ENCODE measurements around the gene IL4I1. TPM values are rescaled to one million over a fixed set of nuclear protein-coding genes. Genes with fewer than 3 reads are reported as not detected.

Gene IL4I1
- total RNA-seq, 3 donors from 2014 or later: 0.48 to 2.2 (median 0.66) TPM

DNA sequence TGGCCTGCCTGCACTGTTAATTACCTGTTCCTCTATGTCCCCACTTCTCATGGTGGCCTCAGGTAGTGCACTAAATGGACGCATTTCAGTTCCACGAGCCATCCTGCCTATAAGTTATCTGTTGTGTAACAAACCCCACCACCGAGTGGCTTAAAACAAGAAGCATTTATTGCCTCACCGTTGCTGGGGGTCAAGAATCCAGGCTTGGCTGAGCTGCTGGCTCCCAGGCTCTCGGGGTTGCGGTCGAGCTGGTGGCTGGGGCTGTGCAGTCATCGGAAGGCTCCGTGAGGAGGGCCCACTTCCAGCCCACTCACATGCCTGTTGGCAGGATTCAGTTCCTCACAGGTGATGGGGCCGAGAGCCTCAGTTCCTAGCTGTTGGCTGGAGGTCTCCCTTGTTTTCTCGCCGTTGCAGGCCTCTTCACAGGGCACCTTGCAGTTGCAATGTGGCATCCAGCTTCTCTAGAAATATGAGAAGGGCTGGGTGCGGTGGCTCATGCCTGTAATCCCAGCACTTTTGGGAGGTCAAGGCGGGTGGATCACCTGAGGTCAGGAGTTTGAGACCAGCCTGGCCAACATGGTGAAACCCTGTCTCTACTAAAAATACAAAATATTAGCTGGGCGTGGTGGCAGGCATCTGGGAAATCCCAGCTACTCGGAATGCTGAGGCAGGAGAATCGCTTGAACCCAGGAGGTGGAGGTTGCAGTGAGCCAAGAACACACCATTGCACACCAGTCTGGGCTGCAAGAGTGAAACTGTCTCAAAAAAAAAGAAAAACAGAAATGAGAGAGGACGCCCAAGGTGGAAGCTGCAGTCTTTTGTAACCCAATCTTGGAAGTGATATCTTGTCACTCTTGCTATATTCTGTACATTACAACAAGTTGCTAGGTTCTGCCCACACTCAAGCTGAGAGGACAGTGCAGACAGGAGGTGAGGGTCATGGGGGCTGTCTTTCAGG lies 52.3 kb downstream of the IL4I1 start:
- no peaks in the 10 kb centered on the region for H3K9me3 ChIP-seq
- no peak overlapping the region for H3K27ac ChIP-seq
- no peaks in the 10 kb centered on the region for H3K36me3 ChIP-seq
- H3K27me3 ChIP-seq: no peaks in the 10 kb centered on the region
- TF ChIP-seq POLR2AphosphoS5 (IDR thresholded peaks at IDR 0.05): no peak
- no peak for TF ChIP-seq CTCF (IDR thresholded peaks at IDR 0.05)
- no peak for TF ChIP-seq POLR2A (IDR thresholded peaks at IDR 0.05)
- no peaks in the 10 kb centered on the region for H3K4me1 ChIP-seq
- no peak overlapping the region for H3K4me3 ChIP-seq
- DNase-seq (ENCODE audit: low spot score in 2 of 2): no peak
- intact Hi-C loops (cut with DNase I; ENCODE audit: low total_unique reads): no loop called here

DNA sequence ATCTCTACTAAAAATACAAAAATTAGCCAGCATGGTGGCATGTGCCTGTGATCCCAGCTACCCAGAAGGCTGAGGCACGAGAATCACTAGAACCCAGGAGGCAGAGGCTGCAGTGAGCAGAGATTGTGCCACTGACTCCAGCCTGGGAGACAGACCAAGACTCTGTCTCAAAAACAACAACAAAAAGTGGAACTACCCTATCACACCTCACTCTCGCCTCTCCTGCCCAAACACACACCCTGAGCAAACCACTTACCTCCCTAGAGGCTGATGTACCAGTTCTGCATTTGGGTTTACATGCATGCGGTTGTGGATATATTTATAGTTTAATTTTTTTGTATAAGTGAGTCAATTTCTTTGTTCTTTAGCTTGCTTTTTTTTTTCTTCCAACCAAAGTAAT lies 53.4 kb downstream of the IL4I1 start:
- Histone ChIP-seq H3K4me1 (no peaks in the 10 kb centered on the region), H3K9me3 (no peaks in the 10 kb centered on the region), H3K27ac (no peak overlapping the region), H3K27me3 (no peaks in the 10 kb centered on the region), H3K4me3 (no peak overlapping the region), H3K36me3 (no peaks in the 10 kb centered on the region)
- TF ChIP-seq CTCF (IDR thresholded peaks at IDR 0.05) (no peak), POLR2AphosphoS5 (IDR thresholded peaks at IDR 0.05) (no peak), POLR2A (IDR thresholded peaks at IDR 0.05) (no peak)
- intact Hi-C loops (cut with DNase I; ENCODE audit: low total_unique reads): no loop called here
- DNase-seq (ENCODE audit: low spot score in 2 of 2): no peak

DNA sequence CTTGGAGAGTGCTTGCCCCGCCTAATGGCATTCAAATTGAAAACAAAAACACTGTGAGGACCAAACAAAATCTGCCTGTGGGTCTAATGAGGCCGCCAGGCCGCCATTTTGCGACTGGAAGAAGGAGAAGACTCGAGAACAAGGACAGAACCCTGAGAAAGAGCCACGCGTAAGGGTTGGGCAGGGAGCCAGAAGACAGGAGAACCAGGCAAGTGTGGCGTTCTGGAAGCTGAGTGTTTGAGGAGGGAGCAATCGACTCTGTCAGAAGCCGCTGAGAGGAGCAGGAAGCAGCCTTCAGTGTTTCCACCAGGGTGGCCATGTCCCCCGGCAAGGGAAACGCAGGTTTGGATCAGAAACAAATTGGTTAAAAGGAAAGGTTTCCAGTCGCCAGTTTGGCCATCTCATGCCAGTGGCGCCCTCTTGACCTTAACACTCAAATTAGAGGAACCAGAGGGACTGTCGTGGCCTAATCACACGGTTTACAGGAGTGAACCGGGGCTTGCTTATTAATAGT lies 55.9 kb downstream of the IL4I1 start:
- DNase-seq (ENCODE audit: low spot score in 2 of 2): no peak
- H3K4me1 ChIP-seq: no peaks in the 10 kb centered on the region

DNA sequence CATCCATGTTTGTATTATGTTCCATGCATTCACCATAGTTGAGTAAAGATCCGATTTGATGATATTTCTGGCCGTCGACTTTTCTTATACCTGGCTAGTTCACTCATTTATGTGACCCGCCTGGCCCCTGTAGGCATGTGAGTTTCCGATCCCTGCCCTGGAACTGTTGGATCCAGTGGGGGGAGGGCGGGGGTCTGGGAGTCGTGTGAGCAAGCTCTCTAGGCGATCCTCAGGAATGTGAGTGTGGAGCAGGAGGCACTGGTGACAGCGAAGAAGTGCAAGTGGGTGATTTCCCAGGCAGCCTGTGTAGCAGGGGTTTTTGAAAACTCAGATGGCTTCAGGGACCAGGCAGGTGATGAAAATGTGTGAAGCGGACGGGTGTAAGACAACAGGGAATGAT lies 56.4 kb downstream of the IL4I1 start:
- Histone ChIP-seq H3K36me3 (no peaks in the 10 kb centered on the region), H3K27me3 (no peaks in the 10 kb centered on the region), H3K9me3 (no peaks in the 10 kb centered on the region), H3K4me3 (no peak overlapping the region), H3K4me1 (no peaks in the 10 kb centered on the region), H3K27ac (no peak overlapping the region)
- no peak for DNase-seq (ENCODE audit: low spot score in 2 of 2)
- no peak for TF ChIP-seq POLR2A (IDR thresholded peaks at IDR 0.05)
- no peak for TF ChIP-seq CTCF (IDR thresholded peaks at IDR 0.05)
- intact Hi-C loops (cut with DNase I; ENCODE audit: low total_unique reads): no loop called here

More for the DNA sequence above, 55.9 kb downstream of the IL4I1 start:
- no peaks in the 10 kb centered on the region for H3K36me3 ChIP-seq
- no peak overlapping the region for H3K4me3 ChIP-seq
- TF ChIP-seq POLR2AphosphoS5 (IDR thresholded peaks at IDR 0.05): no peak
- no peak for TF ChIP-seq CTCF (IDR thresholded peaks at IDR 0.05)
- no peak for TF ChIP-seq POLR2A (IDR thresholded peaks at IDR 0.05)
- intact Hi-C loops (cut with DNase I; ENCODE audit: low total_unique reads): no loop called here
- H3K9me3 ChIP-seq: no peaks in the 10 kb centered on the region
- no peak overlapping the region for H3K27ac ChIP-seq
- no peaks in the 10 kb centered on the region for H3K27me3 ChIP-seq

DNA sequence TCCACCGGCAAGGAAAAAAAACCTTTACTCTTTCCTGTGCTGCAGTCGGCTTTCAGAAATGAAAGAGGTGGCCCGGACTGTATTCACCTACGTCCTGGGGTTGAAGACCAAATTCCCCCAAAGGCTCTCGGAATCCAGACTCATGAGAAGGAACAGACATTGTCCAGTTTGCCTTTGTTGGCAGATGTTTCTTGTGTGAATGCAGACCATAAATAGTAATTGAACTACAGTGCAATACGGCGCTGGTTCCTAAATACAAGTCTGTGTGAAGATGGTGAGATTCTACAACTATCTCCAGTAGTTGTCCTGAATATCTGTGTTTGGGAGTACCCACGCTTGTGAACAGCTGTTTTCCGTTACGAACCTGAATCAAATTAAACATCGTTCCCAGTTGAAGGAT lies 57.0 kb downstream of the IL4I1 start:
- Histone ChIP-seq H3K27ac (no peak overlapping the region), H3K36me3 (no peaks in the 10 kb centered on the region), H3K4me3 (no peak overlapping the region), H3K27me3 (no peaks in the 10 kb centered on the region), H3K4me1 (no peaks in the 10 kb centered on the region), H3K9me3 (no peaks in the 10 kb centered on the region)
- TF ChIP-seq POLR2A (IDR thresholded peaks at IDR 0.05) (no peak), POLR2AphosphoS5 (IDR thresholded peaks at IDR 0.05) (no peak), CTCF (IDR thresholded peaks at IDR 0.05) (no peak)
- intact Hi-C loops (cut with DNase I; ENCODE audit: low total_unique reads): no loop called here
- no peak for DNase-seq (ENCODE audit: low spot score in 2 of 2)
